Psoas muscle (tissue), 8 donors: ENCODE measurements around the gene CDCA4. TPM values are rescaled to one million over a fixed set of nuclear protein-coding genes. Genes with fewer than 3 reads are reported as not detected.
"Not testable (repeated sequence)": the region's sequence is repeated elsewhere in the genome, so short reads cannot be mapped to it uniquely, and the experiment has no call there.

ENCODE experiments used
- ATAC-seq, 4 donors: fragments of 200-7000 bp; cut with Tn5 transposase; one replicate each; pipeline ENCODE4 v1.9.1; 2020; ENCODE audit warnings: moderate library complexity in 3 of 4, mild to moderate bottlenecking in 2 of 4
- DNase-seq, 2 donors: peaks; one replicate each; pipeline ENCODE4 v3.0.0-alpha.2; 2020
- H3K27ac ChIP-seq: fragments of 200-600 bp; one replicate; pipeline ENCODE4 v1.8.0; 2022
- H3K27me3 ChIP-seq, 3 donors: fragments of 200-600 bp in 1 of 3; one replicate each; pipeline versions ENCODE4 v1.6.1 to v1.8.0; 2013 to 2022; ENCODE audit warnings: low read length in 2 of 3, mild to moderate bottlenecking in 2 of 3, moderate library complexity in 1 of 3; ENCODE audit not compliant: insufficient read depth in 3 of 3
- H3K36me3 ChIP-seq, 2 donors: fragments of 200-600 bp in 1 of 2; one replicate each; pipeline versions ENCODE4 v1.6.1 to v1.8.0; 2013 to 2022; ENCODE audit warnings: low read depth in 1 of 2, mild to moderate bottlenecking in 1 of 2, moderate library complexity in 1 of 2; ENCODE audit not compliant: insufficient read depth in 1 of 2
- H3K4me1 ChIP-seq: fragments of 200-600 bp; one replicate; pipeline ENCODE4 v1.8.0; 2022
- H3K4me3 ChIP-seq: fragments of 200-600 bp; one replicate; pipeline ENCODE4 v1.8.0; 2022; ENCODE audit warnings: mild to moderate bottlenecking
- H3K9me3 ChIP-seq: fragments of 200-600 bp; one replicate; pipeline ENCODE4 v1.8.0; 2022
- WGBS, 3 donors: extraction: QIAGEN DNeasy Blood & Tissue Kit; methylation state at CpG; one replicate each; pipeline versions ENCODE4 v1.1.6 to v1.1.7; 2013; 5-methylcytosine and 5-hydroxymethylcytosine counted together
- intact Hi-C, 2 donors: fragments of 100-400 bp; cut with DNase I; formaldehyde crosslinking; loops; one replicate each; pipeline versions ENCODE4 v1.11.0 to v1.14.2; 2022
- polyA plus RNA-seq, 3 donors: library from polyadenylated mRNA; stranded (reverse); fragments of 200-250 nt; gene quantifications; one replicate each; pipeline ENCODE4 v1.2.3, GENCODE V29; 2013
- total RNA-seq, 4 donors: library from RNA; stranded (reverse); fragmentation: NEBNext Ultra II Directional in 2 of 4; extraction: Animal tissue kit (Norgen Biotek cat#: 25700) in 2 of 4; gene quantifications; one replicate each; pipeline versions ENCODE4 v1.2.1 to v1.2.4, GENCODE V29; 2021 to 2023
- TF ChIP-seq, protein P1 (sequence below): fragments of 200-600 bp; IDR thresholded peaks from one replicate; pipeline ENCODE4 v1.8.0; 2022; ENCODE audit warnings: antibody characterized with exemption
- donor health status: healthy with polysubstance abuse.
- donor health status: DM: no; HTN: no; CAD: no; lungs with moderate emphysema.
- donor health status: Bipolar disorder and iron deficiency.
- donor health status: healthy.
- donor health status: DM: yes; HTN: yes; CAD: no.
- donor health status: DM: no; HTN: no; CAD: no.
- donor health status: DM: no; HTN: no; CAD: no.
- donor health status: DM: yes; HTN: yes; CAD: no.

CDCA4 gene
- total and polyA plus RNA-seq, 7 donors: 0.79 to 3.3 (median 1.3) TPM

DNA sequence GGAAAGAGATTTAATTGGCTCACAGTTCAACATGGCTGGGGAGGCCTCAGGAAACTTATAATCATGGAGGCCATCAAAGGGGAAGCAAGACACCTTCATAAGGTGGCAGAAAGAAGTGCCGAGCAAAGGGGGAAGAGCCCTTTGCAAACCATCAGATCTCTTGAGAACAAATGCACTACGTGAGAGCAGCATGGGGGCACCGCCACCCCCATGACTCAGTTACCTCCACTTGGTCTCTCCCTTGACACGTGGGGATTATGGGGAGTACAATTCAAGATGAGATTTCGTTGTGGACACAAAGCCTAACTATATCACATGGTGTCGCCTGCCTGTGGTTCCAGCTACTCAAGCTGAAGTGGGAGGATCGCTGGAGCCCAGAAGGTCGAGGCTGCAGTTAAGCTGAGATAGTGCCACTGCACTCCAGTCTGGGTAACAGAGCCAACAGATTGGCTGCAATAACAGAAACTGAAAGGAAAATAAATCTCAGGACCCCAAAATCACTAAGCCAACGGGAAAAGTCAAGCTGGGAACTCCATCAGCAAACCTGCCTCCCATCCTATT is 10.0 kb upstream of the CDCA4 start:
- WGBS, 3 donors: 81 to 83% (median 82%) methylated on average over 9 of the region's 9 CpGs
- Histone ChIP-seq H3K27me3 (peaks cover 0 to 45% (median 2%) of the 10 kb centered on the region in 3 donors), H3K9me3 (no peaks in the 10 kb centered on the region), H3K4me1 (no peaks in the 10 kb centered on the region), H3K27ac (no peak overlapping the region), H3K4me3 (no peak overlapping the region), H3K36me3 (no peaks in the 10 kb centered on the region)
- DNase-seq: no peak
- TF ChIP-seq, protein P1, sequence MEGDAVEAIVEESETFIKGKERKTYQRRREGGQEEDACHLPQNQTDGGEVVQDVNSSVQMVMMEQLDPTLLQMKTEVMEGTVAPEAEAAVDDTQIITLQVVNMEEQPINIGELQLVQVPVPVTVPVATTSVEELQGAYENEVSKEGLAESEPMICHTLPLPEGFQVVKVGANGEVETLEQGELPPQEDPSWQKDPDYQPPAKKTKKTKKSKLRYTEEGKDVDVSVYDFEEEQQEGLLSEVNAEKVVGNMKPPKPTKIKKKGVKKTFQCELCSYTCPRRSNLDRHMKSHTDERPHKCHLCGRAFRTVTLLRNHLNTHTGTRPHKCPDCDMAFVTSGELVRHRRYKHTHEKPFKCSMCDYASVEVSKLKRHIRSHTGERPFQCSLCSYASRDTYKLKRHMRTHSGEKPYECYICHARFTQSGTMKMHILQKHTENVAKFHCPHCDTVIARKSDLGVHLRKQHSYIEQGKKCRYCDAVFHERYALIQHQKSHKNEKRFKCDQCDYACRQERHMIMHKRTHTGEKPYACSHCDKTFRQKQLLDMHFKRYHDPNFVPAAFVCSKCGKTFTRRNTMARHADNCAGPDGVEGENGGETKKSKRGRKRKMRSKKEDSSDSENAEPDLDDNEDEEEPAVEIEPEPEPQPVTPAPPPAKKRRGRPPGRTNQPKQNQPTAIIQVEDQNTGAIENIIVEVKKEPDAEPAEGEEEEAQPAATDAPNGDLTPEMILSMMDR: no peak
- no peak for ATAC-seq
- intact Hi-C loops: no loop called here

GRCh38 chr14:105030194-105030593 is 9.3 kb upstream of the CDCA4 start:
- H3K36me3 ChIP-seq: no peaks in the 10 kb centered on the region
- DNase-seq: no peak
- no peak for ATAC-seq
- no peak overlapping the region for H3K4me3 ChIP-seq
- no peak overlapping the region for H3K27ac ChIP-seq
- no peaks in the 10 kb centered on the region for H3K4me1 ChIP-seq
- intact Hi-C loops: no loop called here
- H3K27me3 ChIP-seq: peaks cover 0 to 39% (median 2%) of the 10 kb centered on the region in 3 donors
- 59 to 69% (median 64%) methylated on average over 2 of the region's 2 CpGs for WGBS, 3 donors
- no peaks in the 10 kb centered on the region for H3K9me3 ChIP-seq
- TF ChIP-seq, protein P1: no peak

DNA sequence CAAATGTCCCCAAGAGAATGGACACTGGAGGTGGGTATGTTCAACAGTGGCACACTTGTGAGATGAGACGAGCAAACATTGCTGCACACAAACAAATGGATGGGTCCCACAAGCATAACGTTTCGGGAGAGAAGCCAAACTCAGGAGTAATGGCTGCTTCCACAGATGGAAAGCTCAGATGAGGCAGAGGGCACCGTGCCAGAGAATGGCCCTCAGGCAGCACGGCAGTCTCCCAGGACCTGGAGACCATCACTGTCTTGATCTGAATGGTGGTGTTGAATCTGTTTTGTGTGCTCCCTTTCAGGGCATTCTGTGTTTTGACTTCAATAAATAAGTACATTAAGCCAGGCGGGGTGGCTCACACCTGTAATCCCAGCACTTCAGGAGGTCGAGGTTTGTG is 8.5 kb upstream of the CDCA4 start:
- 62 to 73% (median 72%) methylated on average over 7 of the region's 7 CpGs for WGBS, 3 donors
- intact Hi-C loops: no loop called here
- TF ChIP-seq, protein P1: no peak
- H3K27ac ChIP-seq: no peak overlapping the region
- ATAC-seq (no peak), DNase-seq (no peak)
- H3K36me3 ChIP-seq: no peaks in the 10 kb centered on the region
- no peaks in the 10 kb centered on the region for H3K9me3 ChIP-seq
- no peaks in the 10 kb centered on the region for H3K4me1 ChIP-seq
- no peak overlapping the region for H3K4me3 ChIP-seq
- peaks cover 0 to 32% (median 2%) of the 10 kb centered on the region in 3 donors for H3K27me3 ChIP-seq

GRCh38 chr14:105028251-105028927 is 7.5 kb upstream of the CDCA4 start:
- ATAC-seq (no peak), DNase-seq (no peak)
- H3K4me3 ChIP-seq: no peak overlapping the region
- WGBS, 3 donors: 73 to 78% (median 73%) methylated on average over 12 of the region's 12 CpGs
- H3K27me3 ChIP-seq: peaks cover 0 to 24% (median 2%) of the 10 kb centered on the region in 3 donors
- TF ChIP-seq, protein P1: no peak
- H3K27ac ChIP-seq: no peak overlapping the region
- no peaks in the 10 kb centered on the region for H3K36me3 ChIP-seq
- intact Hi-C loops: no loop called here
- H3K4me1 ChIP-seq: no peaks in the 10 kb centered on the region
- no peaks in the 10 kb centered on the region for H3K9me3 ChIP-seq

DNA sequence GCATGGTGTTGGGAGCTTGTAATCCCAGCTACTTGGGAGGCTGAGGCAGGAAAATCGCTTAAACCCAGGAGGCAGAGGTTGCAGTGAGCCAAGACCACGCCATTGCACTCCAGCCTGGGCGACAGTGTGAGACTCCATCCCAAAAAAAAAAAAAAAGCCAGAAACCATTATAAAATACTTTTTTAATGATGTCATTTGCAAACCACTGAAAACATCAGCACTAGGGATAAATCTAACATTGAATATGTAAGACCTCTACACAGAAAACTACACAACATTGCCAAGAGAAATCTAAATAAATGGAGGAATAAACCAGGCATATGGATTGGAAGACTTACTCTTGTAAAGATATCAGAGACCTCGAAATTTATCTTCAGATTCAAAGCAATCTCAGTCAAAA is 6.8 kb upstream of the CDCA4 start:
- intact Hi-C loops, H3K4me1 ChIP-seq, H3K4me3 ChIP-seq, H3K36me3 ChIP-seq, ATAC-seq, DNase-seq, H3K27ac ChIP-seq, H3K9me3 ChIP-seq: not testable (repeated sequence)
- H3K27me3 ChIP-seq: peaks cover 0 to 20% (median 2%) of the 10 kb centered on the region in 3 donors
- WGBS, 3 donors: 58 to 67% (median 62%) methylated on average over 4 of the region's 4 CpGs
